Neural cell (in vitro differentiated cells): Measurements from ENCODE around the gene LSMEM2.

Experiments
- EP300 ChIP-seq: fragments of 450-650 bp; conservative IDR thresholded peaks from 2 replicates; pipeline ENCODE4 v1.6.1; 2014; ENCODE audit warnings: antibody characterized with exemption, mild to moderate bottlenecking, moderate library complexity; ENCODE audit not compliant: poor library complexity, severe bottlenecking
- EZH2 ChIP-seq: fragments of 200-600, 300-800 bp; shearing (Covaris generic), sonication (generic); IDR thresholded peaks from 2 replicates; pipeline ENCODE4 v1.6.1; 2014; ENCODE audit warnings: antibody characterized with exemption, low read length, borderline replicate concordance, mild to moderate bottlenecking; ENCODE audit not compliant: insufficient read depth, poor library complexity, severe bottlenecking
- RAD21 ChIP-seq: fragments of 450-650 bp; conservative IDR thresholded peaks from 2 replicates; pipeline ENCODE4 v1.6.1; 2014; ENCODE audit warnings: antibody characterized with exemption, mild to moderate bottlenecking, moderate library complexity
- TAF1 ChIP-seq: IDR thresholded peaks from 2 replicates; pipeline ENCODE4 v1.6.1; 2012; ENCODE audit warnings: low read depth
- TF ChIP-seq, protein P1 (sequence below): fragments of 450-650 bp; IDR thresholded peaks from 2 replicates; pipeline ENCODE4 v1.5.1; 2014; ENCODE audit warnings: antibody characterized with exemption, mild to moderate bottlenecking, moderate library complexity; ENCODE audit not compliant: poor library complexity, severe bottlenecking
- TF ChIP-seq, protein P2 (sequence below): IDR thresholded peaks from 2 replicates; pipeline ENCODE4 v1.6.1; 2012; ENCODE audit warnings: borderline replicate concordance

DNA sequence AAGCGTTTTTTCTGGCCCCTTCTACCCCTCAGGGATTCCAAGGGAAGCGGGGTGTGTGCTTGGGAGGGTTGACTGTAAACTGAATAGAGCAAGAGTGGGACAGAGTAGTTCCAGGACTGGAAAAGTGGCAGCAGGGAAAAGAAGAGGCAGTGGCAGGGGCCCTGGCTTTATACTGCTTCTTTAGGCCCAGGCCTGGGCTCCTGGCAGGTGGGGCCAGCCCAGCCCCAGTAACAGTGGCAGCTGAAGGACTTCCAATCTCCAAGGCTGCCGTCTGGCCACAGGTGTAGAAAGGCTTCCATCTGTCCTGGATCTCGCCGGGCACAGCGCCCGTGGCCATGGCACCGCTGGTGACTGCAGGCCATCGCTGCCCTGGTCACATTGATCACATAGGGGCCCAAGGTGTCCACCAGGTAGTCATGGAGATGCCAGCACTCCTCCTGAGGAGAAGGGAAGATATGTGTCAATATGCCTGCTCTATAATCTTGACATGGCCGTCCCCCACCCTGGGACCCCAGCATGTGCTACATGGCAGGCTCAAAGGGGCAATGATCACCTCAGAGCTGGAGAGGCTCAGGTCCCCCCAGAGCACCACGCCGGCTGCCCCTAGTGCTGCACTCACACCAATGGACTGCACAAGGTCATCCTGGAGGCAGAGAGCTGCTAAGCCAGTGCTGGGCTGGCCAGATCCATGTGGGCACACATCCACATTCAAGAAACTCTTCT lies 14.4 kb downstream of the LSMEM2 start:
- TF ChIP-seq EZH2 (no peak), TAF1 (no peak), EP300 (no peak), RAD21 (no peak)
- TF ChIP-seq, protein P1, sequence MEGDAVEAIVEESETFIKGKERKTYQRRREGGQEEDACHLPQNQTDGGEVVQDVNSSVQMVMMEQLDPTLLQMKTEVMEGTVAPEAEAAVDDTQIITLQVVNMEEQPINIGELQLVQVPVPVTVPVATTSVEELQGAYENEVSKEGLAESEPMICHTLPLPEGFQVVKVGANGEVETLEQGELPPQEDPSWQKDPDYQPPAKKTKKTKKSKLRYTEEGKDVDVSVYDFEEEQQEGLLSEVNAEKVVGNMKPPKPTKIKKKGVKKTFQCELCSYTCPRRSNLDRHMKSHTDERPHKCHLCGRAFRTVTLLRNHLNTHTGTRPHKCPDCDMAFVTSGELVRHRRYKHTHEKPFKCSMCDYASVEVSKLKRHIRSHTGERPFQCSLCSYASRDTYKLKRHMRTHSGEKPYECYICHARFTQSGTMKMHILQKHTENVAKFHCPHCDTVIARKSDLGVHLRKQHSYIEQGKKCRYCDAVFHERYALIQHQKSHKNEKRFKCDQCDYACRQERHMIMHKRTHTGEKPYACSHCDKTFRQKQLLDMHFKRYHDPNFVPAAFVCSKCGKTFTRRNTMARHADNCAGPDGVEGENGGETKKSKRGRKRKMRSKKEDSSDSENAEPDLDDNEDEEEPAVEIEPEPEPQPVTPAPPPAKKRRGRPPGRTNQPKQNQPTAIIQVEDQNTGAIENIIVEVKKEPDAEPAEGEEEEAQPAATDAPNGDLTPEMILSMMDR, result no peak
- TF ChIP-seq, protein P2, sequence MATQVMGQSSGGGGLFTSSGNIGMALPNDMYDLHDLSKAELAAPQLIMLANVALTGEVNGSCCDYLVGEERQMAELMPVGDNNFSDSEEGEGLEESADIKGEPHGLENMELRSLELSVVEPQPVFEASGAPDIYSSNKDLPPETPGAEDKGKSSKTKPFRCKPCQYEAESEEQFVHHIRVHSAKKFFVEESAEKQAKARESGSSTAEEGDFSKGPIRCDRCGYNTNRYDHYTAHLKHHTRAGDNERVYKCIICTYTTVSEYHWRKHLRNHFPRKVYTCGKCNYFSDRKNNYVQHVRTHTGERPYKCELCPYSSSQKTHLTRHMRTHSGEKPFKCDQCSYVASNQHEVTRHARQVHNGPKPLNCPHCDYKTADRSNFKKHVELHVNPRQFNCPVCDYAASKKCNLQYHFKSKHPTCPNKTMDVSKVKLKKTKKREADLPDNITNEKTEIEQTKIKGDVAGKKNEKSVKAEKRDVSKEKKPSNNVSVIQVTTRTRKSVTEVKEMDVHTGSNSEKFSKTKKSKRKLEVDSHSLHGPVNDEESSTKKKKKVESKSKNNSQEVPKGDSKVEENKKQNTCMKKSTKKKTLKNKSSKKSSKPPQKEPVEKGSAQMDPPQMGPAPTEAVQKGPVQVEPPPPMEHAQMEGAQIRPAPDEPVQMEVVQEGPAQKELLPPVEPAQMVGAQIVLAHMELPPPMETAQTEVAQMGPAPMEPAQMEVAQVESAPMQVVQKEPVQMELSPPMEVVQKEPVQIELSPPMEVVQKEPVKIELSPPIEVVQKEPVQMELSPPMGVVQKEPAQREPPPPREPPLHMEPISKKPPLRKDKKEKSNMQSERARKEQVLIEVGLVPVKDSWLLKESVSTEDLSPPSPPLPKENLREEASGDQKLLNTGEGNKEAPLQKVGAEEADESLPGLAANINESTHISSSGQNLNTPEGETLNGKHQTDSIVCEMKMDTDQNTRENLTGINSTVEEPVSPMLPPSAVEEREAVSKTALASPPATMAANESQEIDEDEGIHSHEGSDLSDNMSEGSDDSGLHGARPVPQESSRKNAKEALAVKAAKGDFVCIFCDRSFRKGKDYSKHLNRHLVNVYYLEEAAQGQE, result no peak
